ENCODE results near the gene NENF.
A peak's percentile ranks its signal among the peaks of the same experiment; 100 is the strongest.

The NENF gene

GRCh38 chr1:212446333-212446732 is 13.6 kb downstream of the NENF start:
- no peak overlapping the region for H3K27ac ChIP-seq
- no peak overlapping the region for H3K4me3 ChIP-seq
- no peak for DNase-seq (ENCODE audit: low spot score)
- no peak for TF ChIP-seq CTCF (IDR thresholded peaks at IDR 0.05)

GRCh38 chr1:212447478-212447877 is 14.8 kb downstream of the NENF start:
- Histone ChIP-seq H3K27ac (no peak overlapping the region), H3K4me3 (no peak overlapping the region)
- DNase-seq (ENCODE audit: low spot score): no peak
- no peak for TF ChIP-seq CTCF (IDR thresholded peaks at IDR 0.05)

- H3K27ac ChIP-seq: peak overlapping the region; percentile 63 to 68
- no peak overlapping the region for H3K4me3 ChIP-seq
- TF ChIP-seq CTCF (IDR thresholded peaks at IDR 0.05): no peak
- DNase-seq (ENCODE audit: low spot score): peak; percentile 70
Observed at GRCh38 chr1:212450331-212450881, 17.7 kb downstream of the NENF start.

- H3K4me3 ChIP-seq: no peak overlapping the region
- DNase-seq (ENCODE audit: low spot score): peak; percentile 61
- peak overlapping the region; percentile 35 to 93 for H3K27ac ChIP-seq
- no peak for TF ChIP-seq CTCF (IDR thresholded peaks at IDR 0.05)
Observed at GRCh38 chr1:212451416-212452322, 18.9 kb downstream of the NENF start.

GRCh38 chr1:212452323-212453155 is 19.8 kb downstream of the NENF start:
- Histone ChIP-seq H3K27ac (peak overlapping the region; percentile 78 to 93), H3K4me3 (peak overlapping the region; percentile 38)
- TF ChIP-seq CTCF (IDR thresholded peaks at IDR 0.05): no peak
- peak; percentile 90 for DNase-seq (ENCODE audit: low spot score)

GRCh38 chr1:212453156-212453857 is 20.6 kb downstream of the NENF start:
- no peak for DNase-seq (ENCODE audit: low spot score)
- peak overlapping the region; percentile 38 for H3K4me3 ChIP-seq
- TF ChIP-seq CTCF (IDR thresholded peaks at IDR 0.05): no peak
- H3K27ac ChIP-seq: peak overlapping the region; percentile 78 to 93

Measured in coronary artery (tissue), 2 donors.